IMR-90 (cell line): Measurements from ENCODE around the gene PSMB5. TPM values are rescaled to one million over a fixed set of nuclear protein-coding genes. Genes with fewer than 3 reads are reported as not detected.

Source experiments
- ATAC-seq: fragments of 200-7000 bp; cut with Tn5 transposase; 2 replicates; pipeline ENCODE4 v1.9.1; 2020; ENCODE audit warnings: low read depth, mild to moderate bottlenecking, moderate library complexity
- BruUV-seq: library from RNA; stranded (reverse); fragments of 400-500 nt; replicated peaks from 2 replicates; lab custom pipeline; 2021; lab: Mats Ljungman, UMichigan
- CTCF ChIA-PET: fragments of 300-600 bp; formaldehyde crosslinking; extraction: SDS; loops from one replicate; lab custom pipeline; 2021; ENCODE audit warnings: antibody characterized with exemption; lab: Yijun Ruan, JAX
- POLR2A ChIA-PET: fragments of 300-600 bp; sonication (Branson Sonifier 250); formaldehyde crosslinking; loops from one replicate; lab custom pipeline; 2022; ENCODE audit warnings: antibody characterized with exemption; ENCODE audit not compliant: unreplicated experiment; lab: Charles Lee
- DNase-seq: peaks from one replicate; pipeline ENCODE4 v3.0.0; 2013
- H2AFZ ChIP-seq: replicated peaks from 2 replicates; pipeline ENCODE3; 2013; ENCODE audit warnings: low read length, mild to moderate bottlenecking; ENCODE audit not compliant: poor library complexity
- H2AK5ac ChIP-seq: 2 replicates; pipeline ENCODE4 v1.6.1; 2013; ENCODE audit warnings: low read depth, low read length, inconsistent platforms
- H2AK9ac ChIP-seq: replicated peaks from 2 replicates; pipeline ENCODE3; 2013; ENCODE audit warnings: mild to moderate bottlenecking, low read depth, low read length, moderate library complexity; ENCODE audit not compliant: poor library complexity
- H2BK120ac ChIP-seq: 2 replicates; pipeline ENCODE4 v1.6.1; 2013; ENCODE audit warnings: low read depth, low read length, inconsistent platforms
- H2BK15ac ChIP-seq: 3 replicates; pipeline ENCODE4 v1.6.1; 2013; ENCODE audit warnings: low read depth, low read length, inconsistent platforms
- H2BK20ac ChIP-seq: 2 replicates; pipeline ENCODE4 v1.6.1; 2013; ENCODE audit warnings: low read depth, mild to moderate bottlenecking, inconsistent platforms, low read length, moderate library complexity
- H2BK5ac ChIP-seq: 2 replicates; pipeline ENCODE4 v1.6.1; 2013; ENCODE audit warnings: mild to moderate bottlenecking, low read depth, low read length, inconsistent platforms; ENCODE audit not compliant: poor library complexity, severe bottlenecking
- H3K14ac ChIP-seq: replicated peaks from 2 replicates; pipeline ENCODE4 v1.6.1; 2013; ENCODE audit warnings: low read depth, low read length, inconsistent platforms
- H3K18ac ChIP-seq: 2 replicates; pipeline ENCODE4 v1.6.1; 2013; ENCODE audit warnings: low read depth, low read length, control low read depth
- H3K23ac ChIP-seq: 2 replicates; pipeline ENCODE4 v1.6.1; 2013; ENCODE audit warnings: low read depth, low read length, inconsistent platforms
- H3K27ac ChIP-seq: 2 replicates; pipeline ENCODE4 v1.5.1; 2013; ENCODE audit warnings: mild to moderate bottlenecking, control low read depth, low read length; ENCODE audit not compliant: insufficient read depth
- H3K27me3 ChIP-seq: 2 replicates; pipeline ENCODE4 v1.6.1; 2013; ENCODE audit warnings: low read length; ENCODE audit not compliant: control insufficient read depth, insufficient read depth
- H3K36me3 ChIP-seq: 2 replicates; pipeline ENCODE4 v1.6.1; 2013; ENCODE audit warnings: low read length, mixed read lengths; ENCODE audit not compliant: control insufficient read depth, insufficient read depth
- H3K4ac ChIP-seq: 2 replicates; pipeline ENCODE4 v1.6.1; 2013; ENCODE audit warnings: low read depth, low read length, inconsistent platforms
- H3K4me1 ChIP-seq: 2 replicates; pipeline ENCODE4 v1.6.1; 2013; ENCODE audit warnings: low read length, mixed read lengths; ENCODE audit not compliant: control insufficient read depth, insufficient read depth
- H3K4me2 ChIP-seq: 2 replicates; pipeline ENCODE4 v1.6.1; 2013; ENCODE audit warnings: low read depth, mild to moderate bottlenecking, control low read depth, low read length, moderate library complexity
- H3K4me3 ChIP-seq: 2 replicates; pipeline ENCODE4 v1.5.1; 2013; ENCODE audit warnings: low read depth, mild to moderate bottlenecking, control low read depth, low read length, moderate library complexity; ENCODE audit not compliant: insufficient read depth
- H3K56ac ChIP-seq: 2 replicates; pipeline ENCODE4 v1.6.1; 2013; ENCODE audit warnings: low read length, inconsistent platforms; ENCODE audit not compliant: insufficient read depth; ENCODE audit errors: extremely low read depth
- H3K79me1 ChIP-seq, 2 experiments: 2 replicates each; pipeline ENCODE4 v1.6.1; 2013; ENCODE audit warnings: low read length in 2 of 2, inconsistent platforms in 1 of 2, low read depth in 1 of 2
- H3K9ac ChIP-seq: 2 replicates; pipeline ENCODE4 v1.6.1; 2013; ENCODE audit warnings: low read depth, low read length, control low read depth
- H3K9me1 ChIP-seq: 2 replicates; pipeline ENCODE4 v1.6.1; 2013; ENCODE audit warnings: low read length, inconsistent platforms; ENCODE audit not compliant: insufficient read depth
- H3K9me3 ChIP-seq: 2 replicates; pipeline ENCODE4 v1.6.1; 2013; ENCODE audit warnings: low read length; ENCODE audit not compliant: control insufficient read depth, insufficient read depth
- H4K20me1 ChIP-seq: 2 replicates; pipeline ENCODE4 v1.6.1; 2013; ENCODE audit warnings: low read length, inconsistent platforms; ENCODE audit not compliant: insufficient read depth
- H4K5ac ChIP-seq: 2 replicates; pipeline ENCODE4 v1.6.1; 2013; ENCODE audit warnings: mild to moderate bottlenecking, low read depth, low read length, control low read depth
- H4K8ac ChIP-seq, 2 experiments: 2 replicates each; pipeline ENCODE4 v1.6.1; 2013; ENCODE audit warnings: low read depth in 2 of 2, low read length in 2 of 2, control low read depth in 1 of 2, inconsistent platforms in 1 of 2
- H4K91ac ChIP-seq: 2 replicates; pipeline ENCODE4 v1.6.1; 2013; ENCODE audit warnings: low read depth, low read length, inconsistent platforms; ENCODE audit not compliant: insufficient read depth
- CEBPB ChIP-seq: IDR thresholded peaks from 2 replicates; pipeline ENCODE4 v1.6.1; 2012; ENCODE audit warnings: low read depth, low read length, improper control_type of control experiment
- CHD1 ChIP-seq: IDR thresholded peaks from 2 replicates; pipeline ENCODE4 v1.6.1; 2012; ENCODE audit warnings: low read depth, low read length, improper control_type of control experiment
- FOS ChIP-seq: fragments of 150-350 bp; IDR thresholded peaks from 2 replicates; pipeline ENCODE4 v1.6.1; 2016; ENCODE audit warnings: low read depth, low read length
- MAFK ChIP-seq: IDR thresholded peaks from 2 replicates; pipeline ENCODE4 v1.6.1; 2012; ENCODE audit warnings: low read depth, low read length, improper control_type of control experiment
- MXI1 ChIP-seq: IDR thresholded peaks from 2 replicates; pipeline ENCODE4 v1.6.1; 2012; ENCODE audit warnings: low read depth, mild to moderate bottlenecking, low read length, moderate library complexity, borderline replicate concordance
- NFE2L2 ChIP-seq: fragments of 150-350 bp; IDR thresholded peaks from 2 replicates; pipeline ENCODE4 v1.6.1; 2016; ENCODE audit warnings: low read depth, mild to moderate bottlenecking, low read length
- POLR2A ChIP-seq: IDR thresholded peaks from 2 replicates; pipeline ENCODE4 v1.6.1; 2012; ENCODE audit warnings: mild to moderate bottlenecking, low read depth, low read length
- RAD21 ChIP-seq: IDR thresholded peaks from 2 replicates; pipeline ENCODE4 v1.6.1; 2012; ENCODE audit warnings: low read length, improper control_type of control experiment
- RCOR1 ChIP-seq: IDR thresholded peaks from 2 replicates; pipeline ENCODE4 v1.6.1; 2012; ENCODE audit warnings: mild to moderate bottlenecking, low read length, improper control_type of control experiment; ENCODE audit not compliant: insufficient replicate concordance
- RFX5 ChIP-seq: IDR thresholded peaks from 2 replicates; pipeline ENCODE4 v1.8.0; 2012; ENCODE audit warnings: low read depth, mild to moderate bottlenecking, low read length, moderate library complexity
- WGBS, 2 experiments: methylation state at CpG; one replicate each; pipeline versions ENCODE4 v1.1.5 to v1.1.7; 2013; ENCODE audit warnings: missing lambda C conversion rate in 2 of 2; ENCODE audit not compliant: insufficient read length in 1 of 2; ENCODE audit errors: extremely low coverage in 2 of 2; 5-methylcytosine and 5-hydroxymethylcytosine counted together
- dilution Hi-C: fragments of 300-500 bp; cut with HindIII; formaldehyde crosslinking; loops from one replicate; pipeline ENCODE4 v1.14.3; 2018; ENCODE audit warnings: low sequenced_read_pairs; ENCODE audit not compliant: unreplicated experiment
- in situ Hi-C: fragments of 300-500 bp; cut with MboI; formaldehyde crosslinking; loops from 3 replicates; pipeline ENCODE4 v1.14.3; 2019; ENCODE audit warnings: low sequenced_read_pairs, inconsistent platforms, mixed read lengths
- intact Hi-C: fragments of 100-400 bp; cut with micrococcal nuclease; formaldehyde crosslinking; loops from 2 replicates; pipeline ENCODE4 v1.10.0; 2022
- polyA plus RNA-seq, 3 experiments: library from polyadenylated mRNA; depleted of rRNA; stranded (reverse); fragments of >200 nt; gene quantifications; 2 replicates each; pipeline ENCODE4 v1.2.3, GENCODE V29; 2012; ENCODE audit warnings: low replicate concordance in 1 of 3
- total RNA-seq: library from RNA; depleted of rRNA; stranded (reverse); fragments of >200 nt; gene quantifications from 2 replicates; pipeline ENCODE4 v1.2.3, GENCODE V29; 2012
- TF ChIP-seq, protein P1 (sequence below): fragments of 150-350 bp; IDR thresholded peaks from 2 replicates; pipeline ENCODE4 v1.6.1; 2017; ENCODE audit warnings: mild to moderate bottlenecking, antibody characterized with exemption, low read length, low read depth
- TF ChIP-seq, protein P2 (sequence below): fragments of 150-350 bp; IDR thresholded peaks from 2 replicates; pipeline ENCODE4 v1.6.1; 2016; ENCODE audit warnings: low read depth, mild to moderate bottlenecking, low read length, moderate library complexity, borderline replicate concordance
- TF ChIP-seq, protein P3 (sequence below): conservative IDR thresholded peaks from 2 replicates; pipeline ENCODE4 v1.5.1; 2012; ENCODE audit warnings: mild to moderate bottlenecking, low read depth, low read length, improper control_type of control experiment

The PSMB5 gene
- total and polyA plus RNA-seq, 2 of the 4 experiments (the other 2 are of a cell fraction): 310 to 321 TPM

DNA sequence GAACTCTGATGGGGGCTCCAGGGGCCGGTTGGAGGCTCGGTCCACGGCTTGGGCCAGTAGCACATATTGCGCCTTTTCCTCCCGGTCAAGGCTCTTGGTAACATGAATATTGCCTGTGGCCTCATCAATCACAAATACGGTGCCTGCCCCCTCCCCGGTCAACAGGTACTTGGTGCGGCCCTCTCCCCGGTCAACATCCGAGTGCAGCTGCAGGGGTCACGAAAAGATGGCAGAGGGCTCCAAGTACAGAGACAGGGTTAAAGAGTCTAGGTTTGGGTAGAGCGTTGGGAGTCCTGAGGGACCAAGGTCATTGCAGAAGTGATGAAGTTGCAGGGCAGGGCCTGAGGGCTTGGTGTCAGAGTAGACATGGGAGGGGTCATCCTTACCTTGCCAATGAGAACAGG is 20.4 kb upstream of the PSMB5 start:
- in situ Hi-C loops: no loop called here

More for the DNA sequence above, 20.4 kb upstream of the PSMB5 start:
- Histone ChIP-seq H4K8ac (no peak overlapping the region), H2BK5ac (no peak overlapping the region), H3K36me3 (peaks cover 16% of the 10 kb centered on the region), H2AK5ac (no peak overlapping the region), H4K5ac (no peak overlapping the region), H3K18ac (no peak overlapping the region), H2BK15ac (no peak overlapping the region), H2AFZ (no peak overlapping the region), H3K79me1 (peaks cover 0 to 25% of the 10 kb centered on the region in 2 experiments; a peak in 3 of 4 replicates), H2BK20ac (no peak overlapping the region), H2AK9ac (peak overlapping the region; percentile 23), H3K4me2 (no peak overlapping the region), H3K9ac (no peak overlapping the region), H3K9me3 (no peaks in the 10 kb centered on the region), H3K56ac (no peak overlapping the region), H3K9me1 (no peaks in the 10 kb centered on the region), H3K27ac (no peak overlapping the region), H3K23ac (no peak overlapping the region), H4K20me1 (peaks cover 13% of the 10 kb centered on the region), H4K91ac (no peak overlapping the region), H3K4me1 (peaks cover 11% of the 10 kb centered on the region; the same call in 1 of the 2 replicates), H3K27me3 (no peaks in the 10 kb centered on the region), H3K4me3 (no peak overlapping the region), H3K14ac (no peak overlapping the region), H2BK120ac (no peak overlapping the region), H3K4ac (no peak overlapping the region)
- WGBS, 2 experiments: 96% methylated on average over 12 of the region's 12 CpGs; no CpG with 5 or more reads in 1 of the 2 experiments
- dilution Hi-C loops (no loop called here), intact Hi-C loops (no loop called here)
- POLR2A ChIA-PET: no interaction called here
- no TSS peak for BruUV-seq
- CTCF ChIA-PET: interaction anchor here (1.1 kb wide), 1 partner anchor 69 kb away, joined by 3 read pairs; no protein-coding TSS in a partner anchor
- TF ChIP-seq, protein P1, sequence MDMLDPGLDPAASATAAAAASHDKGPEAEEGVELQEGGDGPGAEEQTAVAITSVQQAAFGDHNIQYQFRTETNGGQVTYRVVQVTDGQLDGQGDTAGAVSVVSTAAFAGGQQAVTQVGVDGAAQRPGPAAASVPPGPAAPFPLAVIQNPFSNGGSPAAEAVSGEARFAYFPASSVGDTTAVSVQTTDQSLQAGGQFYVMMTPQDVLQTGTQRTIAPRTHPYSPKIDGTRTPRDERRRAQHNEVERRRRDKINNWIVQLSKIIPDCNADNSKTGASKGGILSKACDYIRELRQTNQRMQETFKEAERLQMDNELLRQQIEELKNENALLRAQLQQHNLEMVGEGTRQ: no peak
- TF ChIP-seq RCOR1 (no peak), FOS (no peak), MXI1 (no peak), CEBPB (no peak), MAFK (no peak), POLR2A (no peak), RFX5 (no peak), CHD1 (no peak), NFE2L2 (no peak), RAD21 (no peak)
- TF ChIP-seq, protein P2, sequence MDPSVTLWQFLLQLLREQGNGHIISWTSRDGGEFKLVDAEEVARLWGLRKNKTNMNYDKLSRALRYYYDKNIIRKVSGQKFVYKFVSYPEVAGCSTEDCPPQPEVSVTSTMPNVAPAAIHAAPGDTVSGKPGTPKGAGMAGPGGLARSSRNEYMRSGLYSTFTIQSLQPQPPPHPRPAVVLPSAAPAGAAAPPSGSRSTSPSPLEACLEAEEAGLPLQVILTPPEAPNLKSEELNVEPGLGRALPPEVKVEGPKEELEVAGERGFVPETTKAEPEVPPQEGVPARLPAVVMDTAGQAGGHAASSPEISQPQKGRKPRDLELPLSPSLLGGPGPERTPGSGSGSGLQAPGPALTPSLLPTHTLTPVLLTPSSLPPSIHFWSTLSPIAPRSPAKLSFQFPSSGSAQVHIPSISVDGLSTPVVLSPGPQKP: no peak
- TF ChIP-seq, protein P3, sequence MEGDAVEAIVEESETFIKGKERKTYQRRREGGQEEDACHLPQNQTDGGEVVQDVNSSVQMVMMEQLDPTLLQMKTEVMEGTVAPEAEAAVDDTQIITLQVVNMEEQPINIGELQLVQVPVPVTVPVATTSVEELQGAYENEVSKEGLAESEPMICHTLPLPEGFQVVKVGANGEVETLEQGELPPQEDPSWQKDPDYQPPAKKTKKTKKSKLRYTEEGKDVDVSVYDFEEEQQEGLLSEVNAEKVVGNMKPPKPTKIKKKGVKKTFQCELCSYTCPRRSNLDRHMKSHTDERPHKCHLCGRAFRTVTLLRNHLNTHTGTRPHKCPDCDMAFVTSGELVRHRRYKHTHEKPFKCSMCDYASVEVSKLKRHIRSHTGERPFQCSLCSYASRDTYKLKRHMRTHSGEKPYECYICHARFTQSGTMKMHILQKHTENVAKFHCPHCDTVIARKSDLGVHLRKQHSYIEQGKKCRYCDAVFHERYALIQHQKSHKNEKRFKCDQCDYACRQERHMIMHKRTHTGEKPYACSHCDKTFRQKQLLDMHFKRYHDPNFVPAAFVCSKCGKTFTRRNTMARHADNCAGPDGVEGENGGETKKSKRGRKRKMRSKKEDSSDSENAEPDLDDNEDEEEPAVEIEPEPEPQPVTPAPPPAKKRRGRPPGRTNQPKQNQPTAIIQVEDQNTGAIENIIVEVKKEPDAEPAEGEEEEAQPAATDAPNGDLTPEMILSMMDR: no peak
- no peak for DNase-seq
- ATAC-seq: no peak
